HG03558 (cell line): Measurements from ENCODE around the gene ADCY1.

ENCODE experiments used
- ATAC-seq: cut with Tn5 transposase; IDR thresholded peaks from one replicate; pipeline ENCODE4 v1.9.1; 2021; ENCODE audit warnings: moderate number of reproducible peaks; ENCODE audit not compliant: unreplicated experiment; ENCODE audit errors: extremely low read depth

The ADCY1 gene

DNA sequence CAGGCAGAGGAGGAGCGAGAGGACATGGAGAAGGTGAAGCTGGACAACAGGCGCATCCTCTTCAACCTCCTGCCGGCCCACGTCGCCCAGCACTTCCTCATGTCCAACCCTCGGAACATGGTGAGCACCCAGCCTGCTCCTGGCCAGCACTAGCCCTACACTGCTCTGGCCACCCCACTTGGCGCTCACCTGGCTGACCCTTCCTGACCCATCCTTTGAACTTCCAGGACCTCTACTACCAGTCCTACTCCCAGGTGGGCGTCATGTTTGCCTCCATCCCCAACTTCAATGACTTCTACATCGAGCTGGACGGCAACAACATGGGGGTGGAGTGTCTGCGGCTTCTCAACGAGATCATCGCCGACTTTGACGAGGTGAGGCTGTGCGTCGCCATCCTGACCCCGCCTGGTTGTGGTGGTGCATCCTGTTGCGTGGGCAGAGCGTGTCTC lies 129.2 kb downstream of the ADCY1 start:
- ATAC-seq: no peak

DNA sequence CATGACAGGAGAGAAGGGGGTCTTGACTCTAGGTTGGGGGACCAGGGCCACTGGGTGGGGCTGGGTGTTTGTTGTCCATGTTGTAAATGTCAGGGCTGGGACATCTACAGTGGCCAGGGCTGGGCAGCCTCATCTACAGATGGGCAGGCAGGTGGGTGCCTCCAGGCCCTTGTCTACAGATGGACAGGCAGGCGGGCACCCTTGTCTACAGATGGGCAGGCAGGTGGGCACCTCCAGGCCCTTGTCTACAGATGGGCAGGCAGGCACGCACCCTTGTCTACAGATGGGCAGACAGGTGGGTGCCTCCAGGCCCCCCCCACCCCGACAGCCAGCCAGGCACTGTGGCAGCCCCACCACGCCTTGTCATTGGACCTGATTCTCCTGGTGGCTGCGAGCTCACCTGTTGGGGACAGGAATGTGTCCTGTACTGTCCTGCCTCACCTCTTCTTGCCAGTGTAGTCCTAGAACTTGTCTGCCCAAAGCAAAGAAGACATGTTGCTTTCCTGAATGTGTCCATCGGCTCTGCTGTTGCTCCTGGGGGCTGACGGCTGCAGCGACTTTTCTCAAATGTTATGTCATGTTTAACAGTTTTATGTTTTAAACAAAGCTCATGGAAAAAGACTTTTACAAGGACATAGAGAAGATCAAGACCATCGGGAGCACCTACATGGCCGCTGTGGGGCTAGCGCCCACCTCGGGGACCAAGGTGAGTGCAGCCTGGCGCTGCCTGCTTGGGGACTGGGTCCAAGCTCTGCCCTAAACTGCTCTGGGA lies 129.9 kb downstream of the ADCY1 start:
- no peak for ATAC-seq

DNA sequence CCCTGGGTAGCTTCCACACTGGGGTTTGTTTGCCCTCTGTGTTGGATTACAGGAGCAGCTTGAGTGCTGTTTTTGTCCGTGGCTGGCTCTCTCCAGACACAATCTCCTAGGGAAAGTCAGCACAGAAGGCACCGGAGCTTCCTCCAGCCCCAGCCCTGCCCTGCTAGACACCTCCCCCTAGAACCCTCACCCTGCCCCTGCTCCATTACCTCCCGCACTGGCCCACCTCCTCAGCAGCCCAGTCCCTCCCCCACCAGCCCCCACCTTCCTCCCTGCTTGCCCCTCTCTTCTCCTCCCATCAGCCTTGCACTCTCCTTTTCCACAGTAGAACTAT lies 130.5 kb downstream of the ADCY1 start:
- ATAC-seq: no peak

DNA sequence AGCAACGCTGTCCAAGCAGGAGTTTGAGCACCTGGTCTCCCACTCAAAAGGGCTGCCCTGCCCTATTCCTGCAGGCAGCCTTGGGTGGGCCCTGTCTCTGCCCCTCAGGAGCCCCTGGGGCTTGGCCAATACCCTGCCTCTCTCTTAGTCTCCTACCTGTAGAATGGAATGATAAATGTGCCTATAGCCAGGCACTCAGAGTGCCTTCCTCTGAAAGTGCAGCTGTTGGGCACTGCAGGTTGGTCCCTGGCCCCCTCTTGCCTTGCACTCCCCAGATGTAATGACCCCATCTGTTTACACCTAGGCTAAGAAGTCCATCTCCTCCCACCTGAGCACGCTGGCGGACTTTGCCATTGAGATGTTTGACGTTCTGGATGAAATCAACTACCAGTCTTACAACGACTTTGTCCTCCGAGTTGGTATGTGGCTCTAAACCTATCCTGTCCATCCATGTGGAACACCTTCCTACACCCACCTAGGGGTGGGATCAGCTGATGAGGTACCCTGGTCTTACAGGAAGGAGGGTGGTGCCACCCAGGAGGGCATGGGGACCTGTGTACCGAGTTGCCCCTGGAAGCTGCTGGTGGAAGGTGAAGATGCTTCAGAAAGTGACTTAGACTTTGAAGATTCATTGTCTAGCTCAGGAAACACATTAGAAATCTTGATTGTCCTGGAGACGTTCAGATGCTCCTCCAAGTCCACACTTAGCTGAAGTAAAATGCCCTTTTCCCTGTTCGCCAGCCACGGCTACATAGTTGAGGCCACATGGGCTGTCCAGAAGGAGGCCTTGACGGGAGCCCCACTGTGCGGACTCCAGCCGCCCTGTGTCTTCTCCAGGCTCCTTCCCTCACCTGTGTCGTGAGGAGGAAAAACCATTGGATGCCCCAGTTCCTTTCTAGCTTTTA lies 134.1 kb downstream of the ADCY1 start:
- no peak for ATAC-seq

DNA sequence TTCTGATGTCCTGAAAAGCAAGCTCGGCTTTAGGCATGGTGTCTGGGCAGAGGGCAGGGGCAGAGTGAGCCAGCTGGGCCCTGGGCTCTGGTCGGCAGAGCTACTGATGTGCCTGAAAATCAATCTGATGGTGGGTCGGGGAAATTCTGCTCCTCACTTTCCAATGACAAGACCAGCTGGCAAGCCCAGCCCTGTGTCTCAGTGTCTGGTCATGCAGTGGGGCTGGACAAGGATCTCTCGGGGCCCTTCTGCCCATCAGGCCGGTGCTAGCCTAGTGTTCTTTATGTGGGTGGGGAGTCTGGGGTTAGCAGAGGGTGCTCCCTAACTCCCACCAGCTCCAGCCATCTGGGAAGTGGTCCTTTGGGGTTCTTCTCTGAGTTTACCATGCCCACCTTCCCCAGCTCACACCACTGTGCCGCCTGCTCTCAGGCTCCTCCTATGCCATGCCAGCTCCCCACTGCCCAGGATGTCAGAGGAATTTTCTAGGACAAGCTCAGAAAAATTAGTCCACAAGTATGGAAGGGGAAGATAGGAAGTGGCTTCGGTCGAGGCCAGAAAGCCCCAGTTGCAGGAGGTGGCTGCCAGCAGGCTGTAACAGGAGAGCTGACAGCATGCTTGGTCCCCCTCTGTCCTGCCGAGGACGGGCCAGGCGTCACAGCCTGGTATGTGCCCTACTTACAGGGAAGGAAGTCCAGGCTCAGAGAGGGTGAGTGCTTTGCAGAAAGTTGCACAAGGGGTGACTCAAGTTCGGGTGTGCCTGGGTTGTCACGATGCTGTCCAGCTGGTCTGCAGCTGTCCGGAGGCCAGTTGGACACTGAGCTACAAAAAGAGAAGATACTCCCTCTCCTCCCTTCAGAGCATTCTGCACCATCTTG lies 135.2 kb downstream of the ADCY1 start:
- ATAC-seq: no peak

DNA sequence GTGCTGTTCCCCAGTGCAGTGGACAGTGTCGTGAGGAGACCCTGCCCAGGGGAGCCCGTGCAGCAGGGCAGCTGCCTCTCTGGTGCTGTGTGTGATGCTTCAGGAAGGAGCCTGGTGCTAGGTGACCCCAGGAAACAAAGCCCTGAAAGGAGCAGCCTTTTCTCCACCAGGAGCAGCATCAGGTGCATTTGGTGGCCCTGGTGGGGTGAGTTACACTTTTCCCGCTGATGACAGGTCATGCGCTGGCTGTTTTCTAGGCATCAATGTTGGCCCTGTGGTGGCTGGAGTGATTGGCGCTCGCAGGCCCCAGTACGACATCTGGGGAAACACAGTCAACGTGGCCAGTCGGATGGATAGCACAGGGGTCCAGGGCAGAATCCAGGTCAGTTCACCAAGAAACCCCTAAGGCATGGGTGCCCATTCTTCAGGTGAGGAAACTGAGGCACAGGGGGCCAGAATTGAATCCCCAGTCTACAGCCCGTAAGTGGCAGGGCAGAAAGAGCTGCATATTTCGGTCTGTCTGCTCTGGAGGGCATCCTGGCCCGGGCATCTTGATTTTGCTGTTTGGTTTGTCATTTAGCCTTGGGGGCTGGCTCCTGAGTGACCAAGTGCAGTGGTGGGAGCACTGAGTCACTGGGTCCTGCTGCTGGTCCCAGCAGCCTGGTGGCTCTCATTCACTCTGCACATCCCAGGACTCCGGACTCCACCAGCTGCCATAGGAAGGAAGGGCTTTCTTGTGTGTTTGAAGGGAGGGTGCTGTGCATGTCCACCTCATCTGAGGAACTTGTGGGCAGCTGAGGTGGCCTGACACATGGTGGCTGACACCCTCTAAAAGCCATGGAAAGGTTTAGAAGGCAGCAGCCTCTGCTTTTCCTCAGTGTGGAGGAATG lies 136.3 kb downstream of the ADCY1 start:
- no peak for ATAC-seq

DNA sequence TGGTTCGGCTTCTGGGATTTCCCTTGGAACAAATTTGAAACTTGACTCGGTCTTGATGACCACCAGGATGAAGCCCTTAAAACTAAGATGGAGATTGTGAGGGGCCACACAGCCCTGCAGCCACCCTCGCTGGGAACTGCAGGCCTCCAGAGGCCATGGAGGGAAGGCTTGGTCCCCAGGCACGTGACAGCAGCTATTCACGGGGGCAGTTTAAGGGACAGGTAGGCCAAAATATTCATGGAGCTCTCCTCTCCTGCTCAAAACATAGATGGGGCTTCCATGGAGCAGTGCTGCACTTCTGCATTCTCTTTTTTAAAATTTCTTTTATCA lies 137.0 kb downstream of the ADCY1 start:
- no peak for ATAC-seq

DNA sequence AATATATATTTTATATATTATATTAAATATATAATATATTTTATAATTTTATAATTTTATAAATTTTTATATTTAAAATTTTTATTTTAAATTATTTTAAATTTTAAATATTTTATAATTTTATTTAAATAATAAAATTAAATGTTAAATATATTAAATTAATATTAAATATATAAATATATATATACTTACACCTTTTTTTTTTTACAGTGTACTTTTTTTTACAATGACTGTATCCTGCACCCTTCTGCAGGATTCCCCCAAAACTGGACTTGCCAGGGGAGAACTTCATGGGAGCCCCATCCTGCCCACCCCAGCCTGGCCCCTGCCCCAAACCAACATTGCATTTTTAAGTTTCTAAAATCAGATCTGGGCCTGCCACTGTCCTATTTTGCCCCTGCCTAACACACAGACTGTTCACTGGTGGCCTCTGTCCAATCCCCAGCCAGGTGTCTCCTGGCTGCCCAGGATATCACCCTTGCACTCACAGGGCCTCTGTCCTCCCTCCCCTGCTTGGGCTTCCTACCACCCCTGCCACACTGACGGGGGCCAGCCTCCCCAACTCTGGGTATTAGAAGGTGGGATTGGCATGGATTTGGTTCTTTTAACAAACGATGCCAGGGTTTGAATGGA lies 138.0 kb downstream of the ADCY1 start:
- ATAC-seq: no peak

DNA sequence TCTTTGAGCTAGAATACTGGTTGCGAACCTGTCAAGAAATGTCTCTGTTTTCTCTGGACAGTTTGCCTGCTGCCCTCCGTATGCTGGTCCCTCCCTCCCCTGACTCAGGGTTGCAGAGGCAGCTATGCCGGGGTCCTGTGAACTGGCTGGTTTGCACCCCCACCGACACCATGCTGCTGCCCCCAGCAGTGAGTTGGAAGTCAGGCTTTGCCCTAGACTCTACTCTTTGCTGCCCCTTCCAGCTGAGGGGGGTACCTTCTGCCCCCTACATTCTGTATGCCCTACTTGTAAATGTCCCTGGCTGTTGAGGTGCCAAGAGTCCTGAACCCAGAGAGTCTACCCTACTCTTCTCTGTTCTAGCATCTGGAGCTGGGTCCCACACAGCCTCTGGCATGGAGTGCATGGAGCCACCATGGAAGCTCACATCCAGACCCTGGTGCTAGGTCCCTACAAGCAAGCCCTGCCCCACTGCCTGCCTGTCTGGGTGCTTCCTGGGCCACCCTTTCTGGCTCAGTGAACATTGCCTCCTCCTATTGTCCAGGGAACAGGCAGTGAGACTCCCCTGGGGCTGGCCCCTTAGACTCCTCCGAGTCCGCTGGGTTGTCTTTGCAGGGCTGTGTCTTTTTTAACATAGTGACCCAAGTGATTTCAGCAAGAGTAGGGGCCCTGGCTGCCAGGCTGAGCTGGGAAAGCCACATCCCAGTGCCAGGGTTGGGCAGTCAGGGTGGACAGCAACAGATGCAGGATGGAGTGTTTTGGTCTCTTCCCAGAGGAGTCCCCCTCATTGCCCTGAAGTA lies 138.9 kb downstream of the ADCY1 start:
- no peak for ATAC-seq

DNA sequence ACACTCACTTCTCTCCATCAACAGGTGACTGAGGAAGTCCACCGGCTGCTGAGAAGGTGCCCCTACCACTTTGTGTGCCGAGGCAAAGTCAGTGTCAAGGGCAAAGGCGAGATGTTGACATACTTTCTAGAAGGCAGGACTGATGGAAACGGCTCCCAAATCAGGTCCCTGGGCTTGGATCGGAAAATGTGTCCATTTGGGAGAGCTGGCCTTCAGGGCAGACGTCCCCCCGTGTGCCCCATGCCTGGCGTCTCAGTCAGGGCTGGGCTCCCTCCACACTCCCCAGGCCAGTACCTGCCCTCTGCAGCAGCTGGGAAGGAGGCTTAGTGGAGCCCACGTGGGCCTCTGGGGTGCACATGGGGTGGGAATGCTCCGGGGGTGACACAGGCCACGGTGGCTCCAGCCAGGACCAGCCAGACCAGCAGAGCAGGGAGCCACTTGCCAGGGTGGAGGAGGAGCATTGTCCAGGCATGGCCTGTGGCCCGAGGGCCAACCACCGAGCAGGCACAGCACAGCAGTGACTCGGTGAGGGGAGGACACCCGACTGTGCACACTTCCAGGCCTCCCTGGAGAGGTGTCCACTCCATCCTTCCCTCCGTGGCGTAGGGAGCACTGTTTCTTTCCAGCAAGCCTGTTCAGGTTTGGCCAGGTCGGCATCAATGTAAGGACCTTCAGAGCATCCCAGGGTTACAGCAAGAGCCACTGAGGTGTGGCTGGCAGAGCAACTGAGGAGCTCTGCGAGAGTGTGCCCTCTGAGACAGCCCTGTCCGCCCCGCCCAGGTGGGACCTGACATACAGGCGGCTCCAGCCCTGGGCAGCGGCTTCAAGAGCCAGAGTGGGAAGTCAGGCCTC lies 139.7 kb downstream of the ADCY1 start:
- ATAC-seq: no peak

DNA sequence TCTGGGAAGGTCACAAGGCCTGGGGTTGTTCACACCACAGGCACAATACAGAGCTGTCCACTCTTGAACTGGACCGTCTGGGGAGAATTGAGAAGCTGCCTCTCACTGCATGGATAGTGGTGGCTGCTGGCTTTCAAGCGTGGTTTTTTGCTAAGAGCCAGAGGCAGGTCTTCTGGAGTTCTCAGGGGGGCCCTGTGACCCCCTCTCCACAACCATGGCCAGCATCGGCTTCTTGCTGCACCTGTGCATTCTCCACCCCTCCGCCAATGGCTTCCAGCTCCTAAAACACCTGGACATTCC lies 140.3 kb downstream of the ADCY1 start:
- ATAC-seq: no peak

DNA sequence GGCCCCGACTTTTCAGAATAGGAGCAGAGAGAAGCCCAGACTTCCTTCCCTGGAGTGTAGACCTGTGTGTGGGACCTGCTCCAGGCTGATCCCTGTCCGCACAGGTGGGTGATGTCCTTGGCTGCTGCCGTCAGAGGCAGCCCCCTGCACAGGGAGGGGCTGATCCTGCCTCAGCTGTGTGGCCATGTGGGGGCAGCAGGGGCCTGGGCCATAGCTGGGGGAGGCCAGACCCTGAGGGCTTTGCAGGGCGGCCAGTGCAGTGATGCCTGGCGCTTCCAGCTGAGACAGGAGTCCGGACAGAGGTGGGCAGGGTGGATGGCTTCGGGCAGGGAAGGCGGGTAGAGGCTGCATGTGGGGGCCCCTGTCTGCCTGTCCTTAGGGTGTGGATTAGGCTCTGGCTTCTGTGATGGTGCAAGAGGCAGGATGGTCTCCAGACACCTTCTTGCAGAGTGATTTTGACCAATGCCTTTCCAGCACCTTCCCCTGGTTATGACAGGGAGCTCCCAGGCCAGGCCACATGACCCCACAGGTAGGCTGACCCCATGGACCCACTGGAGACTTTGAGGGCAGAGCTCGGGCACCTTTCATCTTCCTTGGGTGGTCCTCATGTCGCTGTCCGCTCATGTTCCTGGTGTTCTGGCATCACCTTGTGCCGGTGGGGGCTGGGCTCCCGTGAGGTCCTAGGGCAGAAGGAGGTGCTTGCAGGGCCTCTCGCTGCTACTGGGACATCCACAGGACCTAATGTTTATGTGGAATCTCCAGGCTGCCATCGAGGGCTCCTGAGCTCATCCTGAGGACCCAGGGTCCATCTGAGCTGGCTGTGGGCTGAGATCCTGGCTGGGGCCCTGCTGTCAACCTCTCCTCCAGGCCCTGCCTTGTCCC lies 141.5 kb downstream of the ADCY1 start:
- no peak for ATAC-seq

DNA sequence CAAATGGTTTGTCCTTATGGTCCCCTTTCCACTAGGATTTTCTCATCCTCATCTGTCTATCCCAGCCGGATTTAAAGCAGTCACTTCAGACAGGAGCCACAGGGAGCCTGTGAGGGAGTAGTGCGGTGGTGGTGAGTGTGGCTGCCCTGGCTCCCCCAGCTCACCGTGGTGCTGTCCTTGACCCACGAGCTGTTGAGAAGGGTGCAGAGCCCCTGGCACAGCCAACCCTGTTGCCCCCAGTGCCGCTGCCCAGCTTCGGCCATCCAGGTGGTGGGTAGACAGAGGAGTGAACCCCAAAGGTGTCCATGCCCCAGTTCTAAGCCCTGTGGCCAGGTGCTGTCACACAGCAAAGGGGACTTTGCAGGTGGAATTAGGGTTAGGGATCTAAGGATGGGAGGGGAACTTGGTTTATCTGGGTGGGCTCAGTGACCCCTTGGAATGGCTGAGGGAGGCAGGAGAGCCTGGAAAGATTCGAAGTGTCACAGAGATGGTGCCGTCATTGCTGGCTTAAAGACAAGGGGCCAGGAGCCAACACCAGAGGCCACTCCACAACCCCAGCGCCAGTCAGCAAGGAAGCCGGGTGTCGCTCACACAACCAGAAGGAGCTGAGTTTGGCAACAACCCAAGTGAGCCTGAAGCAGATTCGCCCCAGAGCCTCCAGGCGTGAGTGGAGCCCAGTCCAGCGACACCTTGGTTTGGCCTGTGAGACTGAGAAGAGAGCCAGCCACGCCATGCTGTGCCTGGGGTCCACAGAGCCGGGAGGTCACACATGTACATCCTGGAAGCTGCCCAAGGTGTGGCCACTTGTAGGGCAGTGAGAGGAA lies 142.4 kb downstream of the ADCY1 start:
- ATAC-seq: no peak

DNA sequence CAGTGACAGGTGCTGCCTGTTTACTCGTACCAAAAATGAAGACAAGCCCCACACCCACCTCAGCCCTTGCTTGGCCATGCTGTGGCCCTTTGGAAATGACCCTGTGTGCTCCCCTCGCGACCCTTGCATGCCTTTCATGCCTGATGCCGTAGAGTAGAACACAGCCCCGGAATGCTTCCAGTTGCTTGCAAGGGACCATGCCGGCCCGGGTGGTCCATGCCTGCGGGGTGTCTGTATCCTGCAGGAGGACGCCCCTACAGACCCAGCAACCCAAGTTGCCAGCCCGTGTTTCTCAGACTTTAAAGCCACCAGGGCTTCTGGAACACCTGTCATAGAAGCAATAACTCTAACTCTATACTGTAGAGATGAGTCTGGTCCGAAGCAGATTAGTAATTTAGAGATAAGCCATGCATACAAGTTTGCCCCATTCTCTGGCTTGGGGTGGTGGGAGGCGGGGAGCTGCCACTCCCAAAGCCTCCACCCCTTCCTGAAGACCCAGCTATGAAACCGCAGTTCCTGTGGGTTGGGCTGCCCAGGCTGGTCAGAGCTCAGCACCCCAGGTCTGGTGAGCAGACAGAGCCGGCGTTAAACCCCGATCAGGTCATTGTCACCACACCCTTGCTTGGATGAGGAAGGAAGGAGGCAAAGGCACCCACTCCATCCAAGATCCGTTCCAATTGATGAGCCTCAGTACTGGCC lies 143.5 kb downstream of the ADCY1 start:
- ATAC-seq: no peak

DNA sequence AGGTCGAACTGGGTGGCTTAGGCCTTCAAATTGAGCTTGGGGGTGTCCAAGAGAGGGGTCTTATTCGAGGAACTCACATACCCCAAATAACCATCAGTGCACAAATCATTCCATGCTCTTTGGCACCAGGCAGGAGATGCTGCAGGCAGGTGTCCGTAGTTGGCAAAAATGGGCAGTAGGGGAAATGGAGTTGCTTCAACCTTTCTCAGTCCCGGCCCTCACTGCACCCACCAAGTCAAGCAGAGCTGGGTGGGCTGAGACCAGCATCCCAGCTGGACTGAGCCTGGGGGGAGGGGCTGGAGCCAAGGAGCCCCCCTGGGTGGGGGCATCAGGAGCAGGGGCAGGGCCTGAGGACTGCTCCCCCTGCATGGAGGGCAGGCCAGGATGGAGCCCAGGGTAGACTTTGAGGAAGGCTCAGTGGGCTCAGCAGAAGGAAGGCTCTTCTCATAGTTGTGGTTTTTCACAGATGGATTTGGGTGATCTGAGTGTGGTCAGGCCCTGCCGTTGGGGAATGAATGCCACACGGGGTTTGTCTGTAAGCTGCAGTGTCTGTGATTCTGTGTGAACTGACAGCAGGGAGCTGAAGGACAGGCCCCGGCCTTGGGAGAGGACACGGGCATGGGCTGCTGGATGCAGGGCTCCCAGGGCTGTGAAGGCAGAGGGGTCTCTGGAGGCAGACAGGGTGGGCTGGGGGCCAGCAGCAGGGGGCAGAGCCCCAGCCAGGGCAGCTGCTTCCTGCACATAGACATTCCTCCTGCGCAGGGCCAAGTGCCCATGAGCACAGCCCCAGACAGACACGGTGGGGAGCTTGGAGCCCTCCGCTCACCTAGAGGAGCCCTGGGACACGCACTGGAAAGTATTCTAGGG lies 144.5 kb downstream of the ADCY1 start:
- no peak for ATAC-seq
